Stomach (tissue), 4 donors: ENCODE measurements around the gene CFAP92.

Source experiments
- CTCF ChIP-seq, 7 experiments: fragments of 450-650 bp in 4 of 7; fragments of 200-600 bp in 3 of 7; sonication (generic) in 3 of 7; IDR thresholded peaks; one replicate each; pipeline ENCODE4 v1.5.1; 2016 to 2019; ENCODE audit warnings: antibody characterized with exemption in 7 of 7, control low read depth in 2 of 7, mild to moderate bottlenecking in 1 of 7
- EP300 ChIP-seq: sonication (generic); formaldehyde crosslinking; IDR thresholded peaks from one replicate; pipeline ENCODE4 v1.6.1; 2017; ENCODE audit warnings: antibody characterized with exemption
- POLR2A ChIP-seq, 4 donors: fragments of 450-650 bp; IDR thresholded peaks; one replicate each; pipeline ENCODE4 v1.6.1; 2016; ENCODE audit warnings: antibody characterized with exemption in 4 of 4, control low read depth in 2 of 4, mild to moderate bottlenecking in 1 of 4, moderate library complexity in 1 of 4
- POLR2AphosphoS5 ChIP-seq, 3 donors: sonication (generic); formaldehyde crosslinking; IDR thresholded peaks; one replicate each; pipeline ENCODE4 v1.6.1; 2016; ENCODE audit warnings: antibody characterized with exemption in 3 of 3

- TF ChIP-seq POLR2AphosphoS5 (IDR thresholded peaks at IDR 0.05) (no peak), POLR2A (IDR thresholded peaks at IDR 0.05) (no peak), CTCF (IDR thresholded peaks at IDR 0.05) (no peak), EP300 (no peak)
Observed at GRCh38 chr3:128878011-128878457, 115.8 kb downstream of the CFAP92 start.
